Stimulated activated CD4-positive, alpha-beta T cell treated with anti-CD3 and anti-CD28 coated beads, Interleukin-15, amount 100 ng/mL, for 48 hours (primary cell): ENCODE results near the gene GPC5.
"Not testable (repeated sequence)": the region's sequence is repeated elsewhere in the genome, so short reads cannot be mapped to it uniquely, and the experiment has no call there.

Experiments used
- DNase-seq, 2 donors: peaks; one replicate each; pipeline ENCODE4 v3.0.0-alpha.2; 2020; ENCODE audit warnings: low read depth in 2 of 2

Gene GPC5

GRCh38 chr13:91773591-91774227 lies 375.3 kb downstream of the GPC5 start:
- DNase-seq = no peak

- no peak for DNase-seq
These were observed 376.0 kb downstream of the GPC5 start for GRCh38 chr13:91774397-91774796.

- DNase-seq = no peak
These were observed 378.3 kb downstream of the GPC5 start for GRCh38 chr13:91776611-91777193.

- DNase-seq = no peak
These were observed 379.7 kb downstream of the GPC5 start for GRCh38 chr13:91778123-91778522.

- DNase-seq = not testable (repeated sequence)
These were observed 383.7 kb downstream of the GPC5 start for GRCh38 chr13:91781982-91782691.

- no peak for DNase-seq
These were observed 387.2 kb downstream of the GPC5 start for GRCh38 chr13:91785431-91786119.

- no peak for DNase-seq
These were observed 393.6 kb downstream of the GPC5 start for GRCh38 chr13:91792054-91792453.

GRCh38 chr13:91797567-91797966 lies 399.1 kb downstream of the GPC5 start:
- DNase-seq = no peak

GRCh38 chr13:91798338-91798737 lies 399.9 kb downstream of the GPC5 start:
- not testable (repeated sequence) for DNase-seq

- not testable (repeated sequence) for DNase-seq
These were observed 403.4 kb downstream of the GPC5 start for GRCh38 chr13:91801772-91802171.

GRCh38 chr13:91802957-91803356 lies 404.5 kb downstream of the GPC5 start:
- DNase-seq = no peak

GRCh38 chr13:91804724-91805123 lies 406.3 kb downstream of the GPC5 start:
- DNase-seq = no peak

GRCh38 chr13:91805605-91806004 lies 407.2 kb downstream of the GPC5 start:
- DNase-seq = no peak

- DNase-seq = no peak
These were observed 410.7 kb downstream of the GPC5 start for GRCh38 chr13:91809161-91809560.

GRCh38 chr13:91813253-91813652 lies 414.8 kb downstream of the GPC5 start:
- no peak for DNase-seq

GRCh38 chr13:91816263-91816807 lies 417.9 kb downstream of the GPC5 start:
- DNase-seq = no peak

GRCh38 chr13:91817250-91817649 lies 418.8 kb downstream of the GPC5 start:
- no peak for DNase-seq

GRCh38 chr13:91824416-91824815 lies 426.0 kb downstream of the GPC5 start:
- no peak for DNase-seq

GRCh38 chr13:91825516-91825915 lies 427.1 kb downstream of the GPC5 start:
- no peak for DNase-seq

GRCh38 chr13:91836553-91836952 lies 438.1 kb downstream of the GPC5 start:
- DNase-seq = no peak

GRCh38 chr13:91845612-91846011 lies 447.2 kb downstream of the GPC5 start:
- no peak for DNase-seq

- DNase-seq = no peak
These were observed 465.3 kb downstream of the GPC5 start for GRCh38 chr13:91863699-91864098.
